Frontal cortex (tissue), 4 donors: ENCODE results near the gene TPRX2. TPM values are rescaled to one million over a fixed set of nuclear protein-coding genes. Genes with fewer than 3 reads are reported as not detected.
A peak's percentile ranks its signal among the peaks of the same experiment; 100 is the strongest.
"Not testable (repeated sequence)": the region's sequence is repeated elsewhere in the genome, so short reads cannot be mapped to it uniquely, and the experiment has no call there.

Experiments
- DNase-seq, 2 donors: peaks; one replicate each; pipeline ENCODE4 v3.0.0; 2012; ENCODE audit warnings: low spot score in 2 of 2
- FAIRE-seq: peaks from 2 replicates; lab custom pipeline; 2012; peaks lifted over from hg19 to GRCh38; lab: Jason Lieb, UNC
- total RNA-seq: library from RNA; depleted of rRNA; stranded (reverse); fragments of >200 nt; gene quantifications from one replicate; pipeline ENCODE4 v1.2.3, GENCODE V29; 2014
- donor health status: control.
- donor health status: control.
- donor health status: control.

Gene TPRX2
- total RNA-seq, 1 donor from 2014 or later, result not detected

- not testable (repeated sequence) for DNase-seq, FAIRE-seq
Measured at GRCh38 chr19:47859838-47860237, 803 bp downstream of the TPRX2 start.

GRCh38 chr19:47860602-47861297 is 1.7 kb downstream of the TPRX2 start:
- FAIRE-seq, result no peak
- DNase-seq, result no peak

- DNase-seq (no peak), FAIRE-seq (no peak)
Measured at GRCh38 chr19:47861630-47862029, 2.6 kb downstream of the TPRX2 start.

- FAIRE-seq (no peak), DNase-seq (peak; percentile 70 to 86)
Measured at GRCh38 chr19:47863514-47863936, 4.5 kb downstream of the TPRX2 start.

- FAIRE-seq (no peak), DNase-seq (no peak)
Measured at GRCh38 chr19:47865166-47865565, 6.1 kb downstream of the TPRX2 start.

GRCh38 chr19:47878906-47879305 is 19.9 kb downstream of the TPRX2 start:
- FAIRE-seq (no peak), DNase-seq (no peak)

GRCh38 chr19:47879385-47879784 is 20.4 kb downstream of the TPRX2 start:
- FAIRE-seq, DNase-seq: not testable (repeated sequence)

- FAIRE-seq, result no peak
- no peak for DNase-seq
Measured at GRCh38 chr19:47881757-47882156, 22.7 kb downstream of the TPRX2 start.

GRCh38 chr19:47882890-47883289 is 23.9 kb downstream of the TPRX2 start:
- FAIRE-seq, result no peak
- no peak for DNase-seq

- DNase-seq, result no peak
- FAIRE-seq, result no peak
Measured at GRCh38 chr19:47885067-47885463, 26.0 kb downstream of the TPRX2 start.

GRCh38 chr19:47886010-47886559 is 27.1 kb downstream of the TPRX2 start, which contains the start of gene SULT2A1:
Gene SULT2A1 (minus strand): TSS chr19:47886315. CDS start chr19:47886257, 58 bp downstream.
- FAIRE-seq (no peak), DNase-seq (no peak)

GRCh38 chr19:47890865-47891621 is 32.0 kb downstream of the TPRX2 start:
- DNase-seq (no peak), FAIRE-seq (no peak)

- no peak for DNase-seq
- FAIRE-seq, result no peak
Measured at GRCh38 chr19:47891622-47891922, 32.5 kb downstream of the TPRX2 start.

- FAIRE-seq, result no peak
- no peak for DNase-seq
Measured at GRCh38 chr19:47891923-47892666, 33.1 kb downstream of the TPRX2 start.

- FAIRE-seq, result no peak
Measured at GRCh38 chr19:47895165-47895782, 36.2 kb downstream of the TPRX2 start.

GRCh38 chr19:47896019-47896418 is 37.0 kb downstream of the TPRX2 start:
- DNase-seq, result no peak
- FAIRE-seq, result no peak

More at GRCh38 chr19:47895165-47895782, 36.2 kb downstream of the TPRX2 start:
- DNase-seq, result no peak

- FAIRE-seq (no peak), DNase-seq (no peak)
Measured at GRCh38 chr19:47896773-47897172, 37.7 kb downstream of the TPRX2 start.

GRCh38 chr19:47897861-47898260 is 38.8 kb downstream of the TPRX2 start:
- no peak for DNase-seq
- FAIRE-seq, result no peak

GRCh38 chr19:47899335-47899734 is 40.3 kb downstream of the TPRX2 start:
- DNase-seq (no peak), FAIRE-seq (no peak)

- FAIRE-seq (no peak), DNase-seq (no peak)
Measured at GRCh38 chr19:47901370-47901769, 42.3 kb downstream of the TPRX2 start.
